ENCODE measurements around the gene MATN4. TPM values are rescaled to one million over a fixed set of nuclear protein-coding genes. Genes with fewer than 3 reads are reported as not detected.

MATN4 gene
- total and polyA plus RNA-seq, 2 of the 4 experiments (the other 2 are of a cell fraction): 0.12 TPM; not detected in 1

- no peak for TF ChIP-seq RAD21 (IDR thresholded peaks at IDR 0.05; ENCODE audit: low read length)
- no peak for TF ChIP-seq MAZ (IDR thresholded peaks at IDR 0.05; ENCODE audit: borderline replicate concordance, low read depth, low read length)
Measured at GRCh38 chr20:45316150-45317080, 8.3 kb upstream of the MATN4 start (continued).

- in situ Hi-C loops (cut with MboI; ENCODE audit: low sequenced_read_pairs) (loop anchor here (5.0 kb wide), 1 partner anchor 457 kb away; no protein-coding TSS in a partner anchor), intact Hi-C loops (cut with micrococcal nuclease) (no loop called here), dilution Hi-C loops (cut with HindIII; ENCODE audit: low sequenced_read_pairs, unreplicated experiment) (no loop called here)
- H4K5ac ChIP-seq (ENCODE audit: low read depth, low read length): no peak overlapping the region
- no peak overlapping the region for H3K4me3 ChIP-seq (ENCODE audit: insufficient read depth, low read depth, low read length)
- no peaks in the 10 kb centered on the region for H3K79me1 ChIP-seq (ENCODE audit: low read depth in 1 of 2, low read length in 2 of 2)
- H3K27me3 ChIP-seq (ENCODE audit: control insufficient read depth, insufficient read depth, low read length): peaks cover 31% of the 10 kb centered on the region
- no peak overlapping the region for H4K91ac ChIP-seq (ENCODE audit: insufficient read depth, low read depth, low read length)
- H4K8ac ChIP-seq (ENCODE audit: low read depth in 2 of 2, low read length in 2 of 2): no peak overlapping the region
- H3K18ac ChIP-seq (ENCODE audit: low read depth, low read length): no peak overlapping the region
- no peak overlapping the region for H2AK5ac ChIP-seq (ENCODE audit: low read depth, low read length)
- H2AK9ac ChIP-seq (replicated peaks; ENCODE audit: low read depth, low read length, poor library complexity): no peak overlapping the region
- H3K9me1 ChIP-seq (ENCODE audit: insufficient read depth, low read length): no peaks in the 10 kb centered on the region
- no peaks in the 10 kb centered on the region for H3K9me3 ChIP-seq (ENCODE audit: control insufficient read depth, insufficient read depth, low read length)
- no peaks in the 10 kb centered on the region for H4K20me1 ChIP-seq (ENCODE audit: insufficient read depth, low read length)
- no peak overlapping the region for H3K9ac ChIP-seq (ENCODE audit: low read depth, low read length)
- no peak overlapping the region for H3K4me2 ChIP-seq (ENCODE audit: low read depth, low read length)
- CTCF ChIA-PET: interaction anchor here (1.3 kb wide), 1 partner anchor 47 kb away, joined by 4 read pairs; the partner anchor contains the start of gene SYS1
- H3K36me3 ChIP-seq (ENCODE audit: control insufficient read depth, insufficient read depth, low read length): no peaks in the 10 kb centered on the region
- POLR2A ChIA-PET (ENCODE audit: unreplicated experiment): interaction anchor here (0.6 kb wide), 1 partner anchor 1152 kb away, joined by 7 read pairs; no protein-coding TSS in a partner anchor
- no peak for DNase-seq
- H2BK120ac ChIP-seq (ENCODE audit: low read depth, low read length): no peak overlapping the region
- H3K23ac ChIP-seq (ENCODE audit: low read depth, low read length): no peak overlapping the region
- no peaks in the 10 kb centered on the region for H3K4me1 ChIP-seq (ENCODE audit: control insufficient read depth, insufficient read depth, low read length)
- no peak overlapping the region for H3K14ac ChIP-seq (replicated peaks; ENCODE audit: low read depth, low read length)
- WGBS, 2 experiments (ENCODE audit: extremely low coverage in 2 of 2, insufficient read length in 1 of 2): 100% methylated on average over 1 of the region's 4 CpGs; no CpG with 5 or more reads in 1 of the 2 experiments
- no peak overlapping the region for H2BK20ac ChIP-seq (ENCODE audit: low read depth, low read length)
- no peak overlapping the region for H2BK15ac ChIP-seq (ENCODE audit: low read depth, low read length)
- H2AFZ ChIP-seq (replicated peaks; ENCODE audit: low read length, poor library complexity): no peak overlapping the region
- ATAC-seq (ENCODE audit: low read depth): no peak
- TF ChIP-seq RAD21 (IDR thresholded peaks at IDR 0.05; ENCODE audit: low read length) (no peak), RCOR1 (IDR thresholded peaks at IDR 0.05; ENCODE audit: insufficient replicate concordance, low read length) (no peak), BHLHE40 (IDR thresholded peaks at IDR 0.05; ENCODE audit: low read depth, low read length) (no peak), MAFK (IDR thresholded peaks at IDR 0.05; ENCODE audit: low read depth, low read length) (no peak)
- no peak overlapping the region for H3K27ac ChIP-seq (ENCODE audit: insufficient read depth, low read length)
- no TSS peak for BruUV-seq (replicated peaks)
- H2BK5ac ChIP-seq (ENCODE audit: low read depth, low read length, poor library complexity, severe bottlenecking): no peak overlapping the region
- H3K56ac ChIP-seq (ENCODE audit: extremely low read depth, insufficient read depth, low read length): no peak overlapping the region
- no peak overlapping the region for H3K4ac ChIP-seq (ENCODE audit: low read depth, low read length)
Measured at GRCh38 chr20:45315672-45316071, 7.6 kb upstream of the MATN4 start.

Measured in IMR-90 (cell line).